ENCODE measurements around the gene CYP39A1.

GRCh38 chr6:46626976-46627375 is 25.6 kb downstream of the CYP39A1 start:
- TF ChIP-seq CTCF (IDR thresholded peaks at IDR 0.05), result no peak
- no peak for TF ChIP-seq POLR2AphosphoS5 (IDR thresholded peaks at IDR 0.05; ENCODE audit: insufficient read depth in 1 of 2, low read depth in 1 of 2)

Data from vagina (tissue), 2 donors.